HG03196 (cell line): ENCODE measurements around the gene NOL7.

ENCODE experiments used
- ATAC-seq: cut with Tn5 transposase; IDR thresholded peaks from one replicate; pipeline ENCODE4 v1.9.1; 2021; ENCODE audit not compliant: unreplicated experiment

The NOL7 gene

GRCh38 chr6:13649393-13649792, 34.3 kb downstream of the NOL7 start:
- ATAC-seq = no peak

GRCh38 chr6:13653296-13653695, 38.2 kb downstream of the NOL7 start:
- no peak for ATAC-seq

- no peak for ATAC-seq
Observed at GRCh38 chr6:13654496-13654895, 39.4 kb downstream of the NOL7 start.

- ATAC-seq = no peak
Observed at GRCh38 chr6:13655700-13656099, 40.6 kb downstream of the NOL7 start.

GRCh38 chr6:13660273-13660672, 45.1 kb downstream of the NOL7 start:
- no peak for ATAC-seq

GRCh38 chr6:13660893-13661292, 45.8 kb downstream of the NOL7 start:
- ATAC-seq = no peak

GRCh38 chr6:13661647-13662046, 46.5 kb downstream of the NOL7 start:
- ATAC-seq = no peak

GRCh38 chr6:13662651-13663334, 47.7 kb downstream of the NOL7 start:
- no peak for ATAC-seq

GRCh38 chr6:13663986-13664385, 48.9 kb downstream of the NOL7 start:
- no peak for ATAC-seq

- ATAC-seq = no peak
Observed at GRCh38 chr6:13664703-13665352, 49.7 kb downstream of the NOL7 start.

GRCh38 chr6:13666194-13667105, 51.3 kb downstream of the NOL7 start:
- ATAC-seq = no peak

- no peak for ATAC-seq
Observed at GRCh38 chr6:13667655-13668054, 52.5 kb downstream of the NOL7 start.

- no peak for ATAC-seq
Observed at GRCh38 chr6:13668291-13668928, 53.3 kb downstream of the NOL7 start.

- no peak for ATAC-seq
Observed at GRCh38 chr6:13669476-13669875, 54.3 kb downstream of the NOL7 start.
